ENCODE results near the gene GPC6. TPM values are rescaled to one million over a fixed set of nuclear protein-coding genes. Genes with fewer than 3 reads are reported as not detected.

Gene GPC6
- total and polyA plus RNA-seq, 2 experiments from 2014 or later = 26.0 to 92.8 TPM

DNA sequence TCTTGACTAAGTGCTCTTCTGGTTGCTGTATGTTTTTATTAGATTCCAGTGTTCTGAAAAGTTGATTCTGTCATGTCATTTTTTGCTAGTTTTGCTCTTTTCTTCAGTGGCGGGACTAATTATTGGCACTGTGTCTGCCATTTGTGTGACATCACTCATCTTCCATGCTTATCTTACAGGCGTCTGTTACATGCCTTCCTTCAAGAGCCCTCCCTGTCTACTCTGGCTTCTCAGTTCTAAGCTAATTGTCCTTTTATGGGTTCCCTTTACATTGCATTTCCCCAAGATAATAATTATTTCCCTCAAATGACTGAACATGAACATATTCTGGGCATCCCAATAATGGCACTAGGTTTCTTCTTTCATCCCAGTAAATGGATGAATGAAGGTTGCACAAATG lies 793.8 kb downstream of the GPC6 start:
- Histone ChIP-seq H3K79me2 (no peaks in the 10 kb centered on the region), H3K36me3 (replicated peaks; ENCODE audit: insufficient read depth, low read depth) (no peaks in the 10 kb centered on the region), H3K27me3 (no peaks in the 10 kb centered on the region), H3K4me3 (no peak overlapping the region), H3K9me3 (ENCODE audit: low read depth) (no peaks in the 10 kb centered on the region), H4K20me1 (ENCODE audit: insufficient read depth, poor library complexity, severe bottlenecking) (no peaks in the 10 kb centered on the region), H3K4me2 (peak overlapping the region; percentile 38), H3K27ac (no peak overlapping the region), H2AFZ (no peak overlapping the region), H3K4me1 (ENCODE audit: insufficient read depth) (no peaks in the 10 kb centered on the region), H3K9me2 (replicated peaks; ENCODE audit: insufficient read depth) (no peaks in the 10 kb centered on the region)
- no peak for TF ChIP-seq EZH2phosphoT487 (IDR thresholded peaks at IDR 0.05; ENCODE audit: low read depth, severe bottlenecking, unreplicated experiment)
- TF ChIP-seq, protein P1, sequence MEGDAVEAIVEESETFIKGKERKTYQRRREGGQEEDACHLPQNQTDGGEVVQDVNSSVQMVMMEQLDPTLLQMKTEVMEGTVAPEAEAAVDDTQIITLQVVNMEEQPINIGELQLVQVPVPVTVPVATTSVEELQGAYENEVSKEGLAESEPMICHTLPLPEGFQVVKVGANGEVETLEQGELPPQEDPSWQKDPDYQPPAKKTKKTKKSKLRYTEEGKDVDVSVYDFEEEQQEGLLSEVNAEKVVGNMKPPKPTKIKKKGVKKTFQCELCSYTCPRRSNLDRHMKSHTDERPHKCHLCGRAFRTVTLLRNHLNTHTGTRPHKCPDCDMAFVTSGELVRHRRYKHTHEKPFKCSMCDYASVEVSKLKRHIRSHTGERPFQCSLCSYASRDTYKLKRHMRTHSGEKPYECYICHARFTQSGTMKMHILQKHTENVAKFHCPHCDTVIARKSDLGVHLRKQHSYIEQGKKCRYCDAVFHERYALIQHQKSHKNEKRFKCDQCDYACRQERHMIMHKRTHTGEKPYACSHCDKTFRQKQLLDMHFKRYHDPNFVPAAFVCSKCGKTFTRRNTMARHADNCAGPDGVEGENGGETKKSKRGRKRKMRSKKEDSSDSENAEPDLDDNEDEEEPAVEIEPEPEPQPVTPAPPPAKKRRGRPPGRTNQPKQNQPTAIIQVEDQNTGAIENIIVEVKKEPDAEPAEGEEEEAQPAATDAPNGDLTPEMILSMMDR (IDR thresholded peaks at IDR 0.05; ENCODE audit: poor library complexity) = no peak
- no peak for TF ChIP-seq EZH2 (IDR thresholded peaks at IDR 0.05; ENCODE audit: borderline replicate concordance)
- 64% methylated on average over 2 of the region's 2 CpGs for WGBS (ENCODE audit: low lambda C conversion rate, missing lambda C conversion rate)
- no peak for DNase-seq (ENCODE audit: low spot score)

DNA sequence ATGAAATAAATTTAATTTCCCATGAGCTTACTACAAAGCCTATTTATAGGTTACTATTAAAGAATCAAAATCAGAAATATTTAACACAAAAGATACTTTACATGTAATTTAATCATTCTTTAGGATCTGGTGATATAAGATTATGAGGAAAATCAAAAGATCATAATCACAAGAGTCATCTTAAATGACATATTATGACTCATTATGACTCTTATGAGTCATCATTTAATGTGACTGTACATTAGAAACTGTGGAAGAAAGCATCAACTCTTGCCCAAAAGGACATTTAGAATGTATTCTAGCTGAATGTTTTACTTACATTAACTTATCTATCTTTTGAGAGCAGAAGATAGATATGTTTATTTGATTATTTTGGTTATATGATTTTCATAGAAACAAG lies 794.2 kb downstream of the GPC6 start:
- Histone ChIP-seq H4K20me1 (ENCODE audit: insufficient read depth, poor library complexity, severe bottlenecking) (no peaks in the 10 kb centered on the region), H3K27ac (no peak overlapping the region), H3K4me1 (ENCODE audit: insufficient read depth) (no peaks in the 10 kb centered on the region), H3K4me2 (no peak overlapping the region), H3K4me3 (no peak overlapping the region), H3K9me3 (ENCODE audit: low read depth) (no peaks in the 10 kb centered on the region), H3K27me3 (no peaks in the 10 kb centered on the region), H2AFZ (no peak overlapping the region), H3K9me2 (replicated peaks; ENCODE audit: insufficient read depth) (no peaks in the 10 kb centered on the region), H3K79me2 (no peaks in the 10 kb centered on the region), H3K36me3 (replicated peaks; ENCODE audit: insufficient read depth, low read depth) (no peaks in the 10 kb centered on the region)
- DNase-seq (ENCODE audit: low spot score) = no peak
- TF ChIP-seq EZH2 (IDR thresholded peaks at IDR 0.05; ENCODE audit: borderline replicate concordance) = no peak

DNA sequence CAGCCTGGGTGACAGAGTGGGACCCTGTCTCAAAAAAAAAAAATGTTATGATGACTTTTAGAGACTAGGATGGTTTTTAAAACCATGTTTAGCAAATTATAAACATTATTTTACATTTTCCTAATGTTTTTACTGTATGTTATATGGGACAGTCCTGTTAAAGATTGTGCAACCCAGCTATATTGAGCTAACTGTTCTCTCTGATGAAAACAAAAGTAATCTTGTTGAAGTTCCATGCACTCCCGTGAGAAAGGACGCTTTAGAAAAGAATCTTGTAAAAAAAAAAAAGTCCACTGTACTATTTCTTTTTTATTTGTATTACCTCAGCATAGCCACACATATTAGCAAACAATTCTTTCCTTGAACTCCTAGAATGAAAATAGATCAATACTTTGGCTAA lies 801.6 kb downstream of the GPC6 start:
- Histone ChIP-seq H3K27ac (no peak overlapping the region), H3K4me2 (peak overlapping the region; percentile 42), H3K9me3 (ENCODE audit: low read depth) (no peaks in the 10 kb centered on the region), H3K9me2 (replicated peaks; ENCODE audit: insufficient read depth) (no peaks in the 10 kb centered on the region), H2AFZ (no peak overlapping the region), H3K4me1 (ENCODE audit: insufficient read depth) (peaks cover 23% of the 10 kb centered on the region), H4K20me1 (ENCODE audit: insufficient read depth, poor library complexity, severe bottlenecking) (no peaks in the 10 kb centered on the region), H3K36me3 (replicated peaks; ENCODE audit: insufficient read depth, low read depth) (no peaks in the 10 kb centered on the region), H3K79me2 (no peaks in the 10 kb centered on the region), H3K4me3 (no peak overlapping the region), H3K27me3 (no peaks in the 10 kb centered on the region)
- WGBS (ENCODE audit: low lambda C conversion rate, missing lambda C conversion rate) = 56% methylated on average over 2 of the region's 2 CpGs
- no peak for DNase-seq (ENCODE audit: low spot score)
- TF ChIP-seq, protein P1 (IDR thresholded peaks at IDR 0.05; ENCODE audit: poor library complexity) = no peak
- TF ChIP-seq EZH2phosphoT487 (IDR thresholded peaks at IDR 0.05; ENCODE audit: low read depth, severe bottlenecking, unreplicated experiment) (no peak), EZH2 (IDR thresholded peaks at IDR 0.05; ENCODE audit: borderline replicate concordance) (no peak)

DNA sequence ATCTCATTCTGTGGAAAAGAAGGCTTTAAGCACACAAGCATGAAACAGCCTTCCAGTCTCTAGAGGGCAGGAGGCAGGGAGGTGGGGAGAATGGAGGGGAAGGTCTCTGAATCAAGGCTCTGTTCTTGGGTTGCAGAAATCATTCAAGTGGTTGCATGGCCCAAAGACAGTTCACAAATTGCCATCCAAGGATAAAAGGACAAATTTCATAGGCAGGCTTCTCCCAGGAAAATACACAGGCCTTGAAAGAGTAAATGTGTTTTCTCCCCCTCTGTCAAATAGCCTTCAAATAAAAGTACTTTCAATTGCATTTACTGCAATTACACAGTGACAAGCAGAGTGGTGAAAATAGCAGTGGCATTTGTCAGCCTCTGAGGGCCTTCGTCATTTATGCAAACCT lies 802.0 kb downstream of the GPC6 start:
- no peak overlapping the region for H2AFZ ChIP-seq
- H3K4me3 ChIP-seq = no peak overlapping the region
- H3K27me3 ChIP-seq = no peaks in the 10 kb centered on the region
- H3K9me3 ChIP-seq (ENCODE audit: low read depth) = no peaks in the 10 kb centered on the region
- no peaks in the 10 kb centered on the region for H3K9me2 ChIP-seq (replicated peaks; ENCODE audit: insufficient read depth)
- DNase-seq (ENCODE audit: low spot score) = no peak
- 75% methylated on average over 1 of the region's 1 CpG for whole genome bisulfite sequencing (ENCODE audit: low lambda C conversion rate, missing lambda C conversion rate)
- peaks cover 27% of the 10 kb centered on the region for H3K4me1 ChIP-seq (ENCODE audit: insufficient read depth)
- peak overlapping the region; percentile 42 for H3K4me2 ChIP-seq
- H3K36me3 ChIP-seq (replicated peaks; ENCODE audit: insufficient read depth, low read depth) = no peaks in the 10 kb centered on the region
- H3K27ac ChIP-seq = no peak overlapping the region
- H4K20me1 ChIP-seq (ENCODE audit: insufficient read depth, poor library complexity, severe bottlenecking) = no peaks in the 10 kb centered on the region
- TF ChIP-seq, protein P1 (IDR thresholded peaks at IDR 0.05; ENCODE audit: poor library complexity) = no peak
- TF ChIP-seq EZH2 (IDR thresholded peaks at IDR 0.05; ENCODE audit: borderline replicate concordance) (no peak), EZH2phosphoT487 (IDR thresholded peaks at IDR 0.05; ENCODE audit: low read depth, severe bottlenecking, unreplicated experiment) (no peak)
- H3K79me2 ChIP-seq = no peaks in the 10 kb centered on the region
